Testis (tissue), 3 donors: ENCODE measurements around the gene STX12. TPM values are rescaled to one million over a fixed set of nuclear protein-coding genes. Genes with fewer than 3 reads are reported as not detected.
A peak's percentile ranks its signal among the peaks of the same experiment; 100 is the strongest.
"Not testable (repeated sequence)": the region's sequence is repeated elsewhere in the genome, so short reads cannot be mapped to it uniquely, and the experiment has no call there.

Source experiments
- DNase-seq: peaks from one replicate; pipeline ENCODE4 v3.0.0-alpha.2; 2019
- H3K27ac ChIP-seq, 2 donors: fragments of 200-600 bp; sonication (generic); one replicate each; pipeline ENCODE4 v1.5.1; 2019
- H3K27me3 ChIP-seq: fragments of 200-600 bp; sonication (generic); one replicate; pipeline ENCODE4 v1.5.1; 2019
- H3K36me3 ChIP-seq: fragments of 200-600 bp; sonication (generic); one replicate; pipeline ENCODE4 v1.5.1; 2017; ENCODE audit warnings: low read depth; ENCODE audit errors: missing control alignments
- H3K4me1 ChIP-seq: fragments of 200-600 bp; sonication (generic); one replicate; pipeline ENCODE4 v1.5.1; 2019
- H3K4me3 ChIP-seq, 2 donors: fragments of 200-600 bp; sonication (generic); one replicate each; pipeline ENCODE4 v1.5.1; 2017 to 2019
- H3K9me3 ChIP-seq: fragments of 200-600 bp; sonication (generic); one replicate; pipeline ENCODE4 v1.5.1; 2017
- CTCF ChIP-seq, 3 experiments: fragments of 450-650 bp in 2 of 3; fragments of 200-600 bp in 1 of 3; sonication (generic) in 1 of 3; IDR thresholded peaks; one replicate each; pipeline ENCODE4 v1.5.1; 2016 to 2019; ENCODE audit warnings: antibody characterized with exemption in 3 of 3, mild to moderate bottlenecking in 2 of 3, moderate library complexity in 1 of 3
- POLR2A ChIP-seq: fragments of 450-650 bp; IDR thresholded peaks from one replicate; pipeline ENCODE4 v1.6.1; 2017; ENCODE audit warnings: antibody characterized with exemption, mild to moderate bottlenecking, moderate library complexity
- WGBS, 2 donors: methylation state at CpG; one replicate each; pipeline ENCODE4 v1.1.5; 2018; 5-methylcytosine and 5-hydroxymethylcytosine counted together
- intact Hi-C: fragments of 100-400 bp; cut with DNase I; formaldehyde crosslinking; loops from one replicate; pipeline ENCODE4 v1.15.1; 2023; ENCODE audit warnings: low total_unique reads
- polyA plus RNA-seq: library from polyadenylated mRNA; stranded (reverse); fragments of 350-450 nt; fragmentation: Illumina TruSeq; extraction: RNeasy Lipid Tissue Mini Kit (QIAGEN cat#74804); gene quantifications from one replicate; pipeline ENCODE4 v1.2.3, GENCODE V29; 2014; ENCODE audit warnings: low read depth, low replicate concordance; ENCODE audit not compliant: insufficient read depth
- total RNA-seq, 2 donors: library from RNA; depleted of rRNA; stranded (reverse); fragments of >200 nt; gene quantifications; one replicate each; pipeline ENCODE4 v1.2.3, GENCODE V29; 2016

STX12 gene
- total and polyA plus RNA-seq, 3 donors from 2014 or later = 32.0 to 46.7 (median 39.1) TPM

- Histone ChIP-seq H3K4me3 (no peak overlapping the region), H3K36me3 (no peaks in the 10 kb centered on the region), H3K9me3 (no peaks in the 10 kb centered on the region), H3K27me3 (no peaks in the 10 kb centered on the region), H3K27ac (peak overlapping the region in 1 of 2 donors; percentile 18), H3K4me1 (no peaks in the 10 kb centered on the region)
- intact Hi-C loops = no loop called here
- no peak for TF ChIP-seq CTCF (IDR thresholded peaks at IDR 0.05)
- TF ChIP-seq POLR2A = no peak
- WGBS, 2 donors = 59 to 68% methylated on average over 2 of the region's 2 CpGs
- no peak for DNase-seq
Observed at GRCh38 chr1:27816921-27817630, 44.1 kb downstream of the STX12 start.

GRCh38 chr1:27821761-27822315 lies 48.8 kb downstream of the STX12 start:
- Histone ChIP-seq H3K4me3 (no peak overlapping the region), H3K27ac (no peak overlapping the region), H3K4me1 (no peaks in the 10 kb centered on the region), H3K9me3 (no peaks in the 10 kb centered on the region), H3K36me3 (no peaks in the 10 kb centered on the region), H3K27me3 (no peaks in the 10 kb centered on the region)
- intact Hi-C loops = loop anchor here (10.0 kb wide), 1 partner anchor 47 kb away; the partner anchor contains the start of gene STX12
- DNase-seq = no peak
- 80 to 85% methylated on average over 8 of the region's 8 CpGs for WGBS, 2 donors
- no peak for TF ChIP-seq CTCF (IDR thresholded peaks at IDR 0.05)
- TF ChIP-seq POLR2A = no peak

GRCh38 chr1:27823784-27824183 lies 50.8 kb downstream of the STX12 start:
- 94 to 97% methylated on average over 4 of the region's 4 CpGs for WGBS, 2 donors

GRCh38 chr1:27824411-27824810 lies 51.4 kb downstream of the STX12 start:
- Histone ChIP-seq H3K36me3 (no peaks in the 10 kb centered on the region), H3K4me1 (no peaks in the 10 kb centered on the region), H3K9me3 (no peaks in the 10 kb centered on the region), H3K27me3 (no peaks in the 10 kb centered on the region), H3K27ac (no peak overlapping the region), H3K4me3 (no peak overlapping the region)
- TF ChIP-seq CTCF (IDR thresholded peaks at IDR 0.05) = no peak
- no peak for TF ChIP-seq POLR2A
- no peak for DNase-seq
- intact Hi-C loops = loop anchor here (10.0 kb wide), 1 partner anchor 50 kb away; the partner anchor contains the start of gene STX12
- WGBS, 2 donors = 98% methylated on average over 4 of the region's 4 CpGs

More at GRCh38 chr1:27823784-27824183, 50.8 kb downstream of the STX12 start:
- TF ChIP-seq POLR2A (no peak), CTCF (IDR thresholded peaks at IDR 0.05) (no peak)
- DNase-seq = no peak
- H3K4me3 ChIP-seq = no peak overlapping the region
- no peak overlapping the region for H3K27ac ChIP-seq
- no peaks in the 10 kb centered on the region for H3K4me1 ChIP-seq
- H3K9me3 ChIP-seq = no peaks in the 10 kb centered on the region
- no peaks in the 10 kb centered on the region for H3K36me3 ChIP-seq
- intact Hi-C loops = loop anchor here (10.0 kb wide), 1 partner anchor 49 kb away; the partner anchor contains the start of gene STX12
- no peaks in the 10 kb centered on the region for H3K27me3 ChIP-seq

- Histone ChIP-seq H3K27ac (peak overlapping the region; percentile 92 to 93), H3K4me3 (peak overlapping the region in 1 of 2 donors; percentile 98)
- intact Hi-C loops = loop anchor here (10.0 kb wide), 1 partner anchor 55 kb away; the partner anchor contains the start of gene STX12
- not testable (repeated sequence) for H3K4me1 ChIP-seq, H3K27me3 ChIP-seq, H3K36me3 ChIP-seq, H3K9me3 ChIP-seq, DNase-seq
- WGBS, 2 donors = 56 to 74% methylated on average over 3 to 4 of the region's 4 CpGs
Observed at GRCh38 chr1:27829339-27829960, 56.4 kb downstream of the STX12 start.
